HG02571 (cell line): ENCODE data around the gene STK33.

Experiments used
- ATAC-seq: cut with Tn5 transposase; IDR thresholded peaks from one replicate; pipeline ENCODE4 v1.9.1; 2021; ENCODE audit warnings: mild to moderate bottlenecking, moderate library complexity; ENCODE audit not compliant: unreplicated experiment

STK33 gene

DNA sequence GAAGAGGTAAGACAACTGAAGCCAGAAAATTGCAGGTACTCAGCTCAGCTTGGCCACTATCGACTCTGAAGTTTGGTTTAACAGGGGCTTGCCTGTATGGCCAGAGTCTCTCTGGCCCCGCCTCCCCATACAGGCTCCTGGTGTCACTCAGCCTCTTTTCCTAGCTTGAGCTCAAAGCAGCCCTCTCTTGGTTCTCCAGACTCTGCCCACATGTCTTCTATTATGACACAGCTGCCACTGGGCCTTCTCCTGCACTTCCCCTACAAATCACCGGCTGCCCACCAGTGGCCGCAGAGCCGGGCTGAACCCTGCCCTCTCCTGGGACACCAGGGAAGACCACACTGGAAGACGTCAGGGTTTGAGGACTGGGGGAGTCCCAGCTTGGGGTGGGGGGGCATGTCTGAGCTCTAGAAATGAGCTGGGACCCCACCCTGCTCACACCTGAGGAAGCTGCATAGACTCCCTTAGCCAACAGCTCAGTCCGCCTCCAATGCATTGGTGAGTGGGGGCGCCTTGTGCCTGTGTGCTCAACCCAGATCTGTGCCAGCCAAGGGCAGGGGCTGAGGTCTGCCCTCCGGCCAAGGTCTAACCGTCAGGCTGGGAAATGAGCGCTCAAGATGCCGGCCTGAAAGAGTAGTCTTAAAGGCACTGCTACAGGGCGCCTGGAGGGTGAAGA lies 236.0 kb downstream of the STK33 start:
- no peak for ATAC-seq

DNA sequence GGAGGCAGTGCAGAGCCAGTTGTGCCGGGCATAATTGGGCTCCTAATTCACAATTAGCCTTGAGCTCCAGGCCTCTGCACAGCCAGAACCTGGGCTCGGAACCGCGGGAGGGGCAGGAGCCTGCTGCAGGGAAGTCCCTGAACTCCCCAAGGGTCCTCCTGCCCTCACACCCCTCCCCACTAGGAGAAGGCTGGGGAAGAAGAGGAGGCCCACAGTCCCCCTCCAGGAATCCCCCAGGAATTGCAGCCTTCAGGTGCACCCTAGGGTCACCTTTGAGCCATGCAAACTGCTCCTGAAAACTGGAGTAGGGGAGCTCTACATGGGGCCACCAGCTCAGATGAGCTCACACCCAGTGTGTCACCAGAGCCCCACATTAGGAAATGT lies 236.5 kb downstream of the STK33 start:
- no peak for ATAC-seq

DNA sequence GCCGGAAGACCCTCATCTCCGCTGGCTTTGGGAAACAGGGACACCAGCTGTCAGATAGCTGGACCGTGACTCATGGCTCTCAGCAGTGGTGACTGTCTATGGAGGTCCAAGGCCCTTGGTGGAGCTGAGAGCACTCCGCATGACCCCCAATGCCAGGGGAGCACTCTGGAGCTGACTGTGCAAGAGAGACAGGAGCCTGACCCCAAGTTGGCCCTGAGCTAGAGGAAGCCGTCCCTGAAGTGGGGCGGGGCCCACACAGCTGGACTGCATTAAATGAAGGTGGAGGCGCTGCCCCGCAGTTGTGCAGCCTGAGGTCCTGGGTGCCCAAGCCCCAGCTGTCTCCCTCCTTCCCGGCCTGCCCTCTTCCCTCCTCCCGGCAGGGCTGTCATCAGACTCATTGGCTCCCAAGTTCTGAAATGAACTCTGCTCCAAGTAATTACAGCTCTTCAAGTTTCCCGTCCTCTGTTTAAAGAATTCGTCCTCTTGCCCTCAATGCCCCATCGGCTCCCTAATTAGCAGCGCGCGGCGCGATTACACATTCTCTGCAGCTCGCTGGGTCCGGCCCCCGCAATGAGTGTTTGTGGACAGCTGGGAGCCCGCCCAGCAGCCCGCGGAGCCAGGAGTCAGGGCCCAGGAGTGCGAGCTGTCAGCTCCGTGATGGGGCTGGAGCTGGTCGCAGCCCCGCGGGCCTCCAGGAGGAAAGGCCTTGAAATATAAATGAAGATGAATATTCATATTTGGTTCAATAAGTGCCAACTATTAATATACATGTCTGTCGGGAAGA lies 237.1 kb downstream of the STK33 start:
- ATAC-seq: no peak

DNA sequence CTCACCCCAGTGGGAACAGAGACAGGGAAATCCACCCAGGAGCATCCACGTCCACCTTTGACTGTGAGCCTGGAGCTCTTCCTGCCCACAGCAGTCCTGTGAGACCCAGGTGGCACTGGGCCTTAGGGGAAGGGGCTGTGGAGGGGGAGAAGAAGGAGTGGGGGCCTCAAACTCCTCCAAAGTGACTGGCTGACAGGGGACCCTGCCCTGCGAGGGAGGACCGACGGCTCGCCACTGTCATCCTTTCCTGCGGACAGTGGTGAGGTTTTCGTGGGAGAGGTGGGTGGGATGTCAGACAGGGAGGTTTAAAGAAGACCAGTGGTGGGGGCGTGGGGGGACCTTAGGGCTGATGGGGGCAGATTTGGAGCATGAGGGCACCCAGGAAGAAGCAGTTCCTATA lies 237.8 kb downstream of the STK33 start:
- ATAC-seq: no peak

DNA sequence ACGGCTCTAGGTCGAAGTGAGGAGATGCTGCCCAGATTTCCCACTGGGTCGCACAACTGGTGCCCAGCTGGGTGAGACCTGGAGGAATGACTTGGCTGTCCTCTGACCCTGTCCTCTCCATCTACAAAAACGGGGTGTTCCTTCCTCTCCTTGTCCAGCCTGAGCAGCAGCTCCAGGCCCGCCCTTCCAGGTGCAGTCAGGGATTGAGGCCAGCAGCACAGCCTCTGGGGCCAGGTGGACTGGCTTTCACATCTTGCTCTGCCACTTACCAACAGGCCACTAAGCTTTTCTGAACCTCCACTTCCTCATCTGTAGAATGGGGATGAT lies 238.6 kb downstream of the STK33 start:
- no peak for ATAC-seq

DNA sequence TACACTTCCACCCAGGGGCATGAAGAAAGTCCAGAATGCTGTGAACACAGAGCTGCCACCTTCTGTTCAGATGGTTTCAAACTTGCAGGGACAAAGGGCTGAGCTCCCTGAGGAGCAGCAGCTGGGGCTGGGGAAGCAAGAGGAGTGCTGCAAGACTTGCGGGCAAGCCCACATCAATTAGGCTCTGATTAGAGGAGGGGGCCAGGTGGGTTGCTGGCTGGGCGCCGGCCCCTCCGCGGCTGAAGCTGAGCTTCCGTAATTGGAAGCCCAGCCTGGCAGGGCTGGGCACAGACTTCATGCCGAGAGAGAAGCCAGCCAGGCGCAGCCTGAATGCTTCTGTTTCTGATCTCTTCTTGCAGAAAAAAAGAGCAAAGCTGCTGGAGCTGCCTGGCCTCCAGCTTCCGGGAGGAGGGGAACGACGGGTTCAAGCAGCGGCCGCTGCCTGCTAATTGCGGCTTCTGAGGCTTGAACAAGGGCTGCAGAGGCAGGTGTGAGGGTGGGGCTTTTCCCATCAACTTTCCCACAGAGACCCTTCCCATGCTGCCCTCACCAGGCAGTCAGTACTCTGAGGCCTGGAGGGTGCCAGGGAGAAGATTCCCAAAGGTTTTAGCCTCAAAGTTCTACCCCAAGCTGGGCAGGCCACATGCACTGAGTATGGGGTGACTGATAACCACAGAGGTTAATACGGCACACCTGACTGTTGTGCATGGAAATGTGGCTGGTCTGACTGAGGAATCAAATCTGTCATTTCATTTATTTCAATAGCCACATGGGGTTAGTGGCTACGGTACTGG lies 239.2 kb downstream of the STK33 start:
- ATAC-seq: no peak

DNA sequence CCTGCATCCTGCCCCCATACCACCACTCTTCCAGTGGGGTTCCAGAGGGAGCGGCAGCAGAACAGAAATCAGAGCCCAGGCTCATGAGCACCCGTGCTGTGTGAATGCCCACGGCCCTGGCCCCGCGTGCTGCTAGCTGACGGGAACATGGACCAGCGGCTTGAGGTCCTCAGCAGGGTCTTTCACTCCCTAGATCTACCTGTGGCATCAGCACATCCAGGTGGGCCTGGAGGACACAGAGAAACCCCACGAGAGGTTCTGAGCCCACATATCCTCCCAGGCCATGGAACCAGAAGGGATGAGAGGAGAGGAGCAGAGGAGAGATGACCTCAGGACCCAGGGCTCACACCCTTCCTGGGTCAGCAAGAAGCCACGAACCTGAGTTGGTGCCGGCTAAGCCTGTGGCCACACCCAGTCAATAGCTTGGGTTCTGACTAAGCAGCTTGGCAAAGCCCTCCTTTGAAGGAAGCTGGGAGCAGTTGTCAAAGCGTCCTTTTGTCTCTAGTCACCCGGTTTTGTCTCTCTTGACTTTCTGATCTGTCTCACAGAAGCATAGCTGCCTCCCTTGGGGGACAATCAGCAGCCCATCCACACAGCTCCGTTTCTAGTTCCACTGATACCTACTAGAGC lies 241.0 kb downstream of the STK33 start:
- ATAC-seq: no peak

DNA sequence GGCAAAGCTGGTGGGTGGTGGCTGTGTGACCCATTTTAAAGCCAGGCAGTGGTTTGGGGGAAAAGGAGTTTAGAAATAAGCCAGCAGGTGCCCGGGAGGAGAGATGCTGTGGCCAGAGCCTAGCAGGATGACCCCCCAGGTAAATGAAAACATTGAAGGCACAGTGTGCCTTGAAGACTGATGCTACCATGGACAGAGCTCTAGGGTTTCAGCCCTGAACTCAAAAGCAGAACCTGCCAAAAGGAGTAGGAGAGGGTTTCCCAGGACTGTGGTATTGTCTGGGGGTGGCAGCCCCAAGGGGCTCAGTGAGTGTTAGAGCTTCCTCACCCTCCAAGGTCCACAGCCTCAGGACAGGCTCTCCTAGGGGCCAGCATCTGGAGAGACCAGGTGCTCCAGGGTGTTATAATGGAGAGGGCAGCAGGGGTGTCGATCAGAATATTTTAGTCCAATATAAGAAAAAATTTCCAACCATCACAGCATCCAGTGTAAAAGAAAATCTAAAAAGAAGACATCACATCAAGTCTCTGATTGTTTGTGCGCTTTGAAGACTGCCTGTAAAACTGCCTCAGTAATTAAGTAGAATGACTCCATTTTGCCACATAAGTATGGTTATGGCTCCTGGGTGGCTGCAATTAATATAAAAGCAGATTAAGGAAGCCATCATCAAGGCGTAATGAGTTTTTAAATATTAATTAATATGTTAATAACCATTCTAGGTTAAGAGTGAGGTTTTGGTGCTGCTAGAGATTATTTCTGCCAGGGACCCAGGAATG lies 241.7 kb downstream of the STK33 start:
- no peak for ATAC-seq

DNA sequence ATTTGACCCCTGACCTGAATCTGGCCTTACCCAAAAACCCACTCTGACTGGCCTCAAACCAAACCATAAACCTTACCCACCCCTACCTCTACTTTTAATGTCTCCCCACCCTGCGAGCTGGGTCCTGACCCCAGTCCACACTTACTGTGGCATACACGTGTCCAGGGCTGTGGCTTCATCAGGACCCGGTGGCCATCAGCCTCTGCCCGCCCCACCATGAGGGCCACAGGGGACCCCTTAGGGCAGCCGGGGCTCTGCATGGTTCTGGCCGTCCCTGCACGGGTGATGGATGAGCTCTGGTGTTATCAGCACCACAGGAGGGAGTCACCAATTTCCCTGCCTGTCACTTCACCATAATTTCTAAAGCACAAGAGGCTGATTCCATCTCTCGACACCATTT lies 242.8 kb downstream of the STK33 start:
- no peak for ATAC-seq

DNA sequence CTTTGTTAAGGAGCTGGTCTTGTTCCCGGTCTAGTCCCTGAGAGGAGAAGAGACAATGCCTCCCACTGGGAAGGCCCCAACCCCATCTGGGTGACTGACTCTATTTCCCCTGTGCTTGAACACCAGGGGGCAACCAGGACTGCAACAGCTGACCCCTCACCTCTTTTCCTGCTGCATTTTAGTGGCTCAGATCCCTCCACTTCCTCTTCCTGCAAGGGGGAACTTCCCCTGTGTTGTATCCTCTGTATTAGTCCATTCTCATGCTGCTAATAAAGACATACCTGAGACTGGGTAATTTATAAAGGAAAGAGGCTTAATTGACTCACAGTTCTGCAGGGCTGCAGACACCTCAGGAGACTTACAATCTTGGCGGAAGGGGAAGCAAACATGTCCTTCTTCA lies 246.1 kb downstream of the STK33 start:
- ATAC-seq: no peak

DNA sequence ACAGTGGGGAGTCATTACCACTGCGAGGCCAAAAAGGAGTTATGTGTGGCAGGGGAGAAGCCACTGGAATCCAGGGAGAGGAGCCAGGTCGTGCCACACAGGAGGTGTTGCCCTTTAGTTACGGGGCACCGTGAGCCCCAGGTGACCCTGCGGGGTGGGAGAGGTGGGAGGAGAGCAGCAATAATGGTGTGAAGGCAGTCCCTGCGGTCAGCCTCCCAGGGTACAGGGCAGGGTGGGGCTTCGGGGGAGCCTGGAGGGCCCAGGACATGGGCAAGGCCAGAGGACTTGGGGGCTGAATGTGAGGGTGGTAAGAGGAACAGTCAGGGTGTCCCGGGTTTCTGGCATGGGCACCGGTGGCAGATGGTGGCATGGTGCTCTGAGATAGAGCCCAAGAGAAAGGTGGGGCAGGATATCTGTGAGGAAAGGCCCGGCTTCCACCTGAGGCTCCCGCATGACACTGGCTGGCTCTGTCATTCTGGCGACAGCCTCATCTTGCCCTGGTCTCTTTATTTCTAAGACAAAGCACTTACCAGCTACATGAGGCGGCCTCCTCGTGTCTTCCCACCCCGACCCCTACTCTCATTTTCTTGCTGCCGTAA lies 247.8 kb downstream of the STK33 start:
- no peak for ATAC-seq

DNA sequence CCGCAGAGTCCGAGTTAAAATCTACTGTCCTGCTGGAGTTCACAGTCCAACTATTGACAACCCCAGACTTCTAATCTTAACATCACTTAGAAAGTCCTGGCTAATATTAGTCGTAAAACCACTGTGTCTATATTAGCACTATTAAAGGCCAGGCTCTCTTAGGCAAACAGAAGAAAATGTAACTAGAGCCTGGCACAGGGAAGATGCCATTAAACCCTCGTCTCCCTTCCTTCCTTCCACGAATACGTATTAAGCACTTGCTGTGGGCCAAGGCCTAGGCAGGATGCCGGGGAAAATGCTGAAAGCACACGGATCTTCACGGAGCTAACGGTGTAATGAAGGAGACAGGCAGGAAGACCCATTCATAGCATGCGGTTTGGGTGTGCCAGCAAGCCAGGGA lies 248.8 kb downstream of the STK33 start:
- no peak for ATAC-seq

DNA sequence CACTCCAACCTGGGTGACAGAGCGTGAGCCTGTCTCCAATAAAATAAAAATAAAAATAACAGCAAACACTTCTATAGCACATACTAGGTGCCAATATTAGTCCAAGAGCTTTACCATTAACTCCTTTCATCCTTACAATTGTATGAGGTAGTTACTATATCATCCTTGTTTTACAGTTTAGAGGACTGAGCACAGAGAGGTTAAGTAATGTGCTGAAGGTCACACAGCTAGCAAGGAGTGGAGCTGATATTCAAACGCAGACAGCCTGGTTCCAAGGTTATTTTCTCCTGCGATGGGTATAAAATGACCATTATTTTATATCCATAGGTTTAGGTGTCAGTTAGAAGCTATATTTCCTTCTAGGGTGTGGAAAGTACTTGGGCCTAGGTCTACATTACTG lies 249.7 kb downstream of the STK33 start:
- ATAC-seq: no peak

DNA sequence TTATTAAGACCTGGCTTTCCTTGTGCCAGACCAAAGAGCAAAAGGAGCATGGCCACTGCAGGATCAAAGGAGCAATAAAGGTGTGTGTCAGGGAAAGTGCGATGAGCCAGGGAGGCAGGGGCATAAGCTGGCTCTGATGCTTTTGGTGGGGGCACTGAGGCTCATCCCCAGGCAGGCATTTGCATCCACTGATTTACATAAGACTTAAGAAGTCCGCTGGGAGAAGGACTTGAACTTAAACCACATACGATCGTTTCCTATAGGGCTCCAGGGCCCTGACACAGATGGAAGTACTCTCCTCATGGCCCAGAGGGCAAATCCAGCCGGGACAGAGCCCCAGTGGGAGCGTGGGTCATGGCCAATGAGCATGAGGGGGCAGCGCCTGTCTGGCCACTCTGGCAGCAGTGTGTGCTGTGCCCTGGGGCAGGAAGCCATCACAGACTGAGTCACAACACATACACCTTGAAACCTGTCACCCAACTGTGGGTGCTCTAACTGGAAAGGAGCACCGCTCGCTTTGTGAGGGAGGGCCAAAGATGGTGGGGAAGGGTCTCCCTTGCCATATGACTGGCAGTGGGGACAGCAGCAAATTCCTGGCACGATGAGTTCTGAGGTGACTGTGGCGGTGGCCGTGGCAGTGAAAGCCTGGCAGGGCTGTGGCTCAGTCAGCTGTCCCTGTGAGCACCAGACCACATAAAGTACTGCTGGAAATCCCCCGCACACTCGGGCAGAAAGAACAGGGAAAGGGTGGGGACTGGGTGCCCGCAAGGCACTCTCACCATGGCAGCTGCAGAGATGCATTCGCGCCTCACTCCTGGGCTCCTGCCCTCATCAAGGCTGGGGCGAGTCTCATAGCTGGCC lies 251.0 kb downstream of the STK33 start:
- peak; percentile 90 for ATAC-seq

DNA sequence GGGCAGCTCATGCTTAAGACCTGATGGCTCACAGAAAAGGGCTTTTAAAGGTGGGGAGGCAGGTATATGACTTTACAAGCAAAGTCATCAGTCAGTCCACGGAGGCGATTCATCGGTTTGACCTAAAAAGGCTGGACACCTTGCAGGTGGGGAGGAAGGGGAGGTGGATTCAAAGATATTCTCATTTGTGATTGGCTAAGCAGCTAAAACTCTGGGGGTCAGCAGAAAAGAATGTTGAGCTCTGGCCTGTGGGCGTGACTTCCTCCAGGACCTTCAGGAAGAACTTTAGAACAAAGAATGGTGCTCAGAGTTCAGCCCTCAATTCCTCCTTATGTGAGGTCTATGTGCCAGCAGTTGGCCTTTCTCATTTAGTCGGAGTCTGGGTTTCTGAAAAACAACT lies 252.0 kb downstream of the STK33 start:
- no peak for ATAC-seq
